Endothelial cell of umbilical vein (primary cell): ENCODE results near the gene CXCL14. TPM values are rescaled to one million over a fixed set of nuclear protein-coding genes. Genes with fewer than 3 reads are reported as not detected.

Experiments
- BruUV-seq: library from RNA; stranded (reverse); fragments of 400-500 nt; replicated peaks from 2 replicates; lab custom pipeline; 2021; lab: Mats Ljungman, UMichigan
- CTCF ChIA-PET: fragments of 300-600, 350-600 bp; sonication (Branson Sonifier 250); formaldehyde crosslinking; loops from one replicate; lab custom pipeline; 2021; ENCODE audit warnings: antibody characterized with exemption, inconsistent platforms; lab: Charles Lee
- POLR2A ChIA-PET: fragments of 300-600, 350-600 bp; sonication (Branson Sonifier 250); formaldehyde crosslinking; loops from one replicate; lab custom pipeline; 2021; ENCODE audit warnings: antibody characterized with exemption, inconsistent platforms; lab: Charles Lee
- DNase-seq: peaks from one replicate; pipeline ENCODE4 v3.0.0-alpha.2; 2011; ENCODE audit warnings: low read depth, low spot score
- FAIRE-seq: peaks from 2 replicates; lab custom pipeline; 2011; peaks lifted over from hg19 to GRCh38; lab: Jason Lieb, UNC
- H2AFZ ChIP-seq: 2 replicates; pipeline ENCODE4 v1.6.0; 2012; ENCODE audit warnings: low read depth, low read length, control low read depth, inconsistent platforms
- H3K27ac ChIP-seq: 2 replicates; pipeline ENCODE4 v1.5.1; 2011; ENCODE audit warnings: low read depth, mild to moderate bottlenecking, control low read depth, low read length, moderate library complexity; ENCODE audit not compliant: insufficient read depth
- H3K27me3 ChIP-seq, 2 experiments: 2 replicates each; pipeline versions ENCODE4 v1.6.0 to v1.6.1; 2011; ENCODE audit warnings: low read length in 2 of 2, mixed read lengths in 1 of 2; ENCODE audit not compliant: control insufficient read depth in 2 of 2, insufficient read depth in 2 of 2
- H3K36me3 ChIP-seq, 2 experiments: 2 replicates in 1 of 2; 3 replicates in 1 of 2; pipeline ENCODE4 v1.5.1; 2011; ENCODE audit warnings: low read length in 2 of 2, mild to moderate bottlenecking in 1 of 2, moderate library complexity in 1 of 2; ENCODE audit not compliant: control insufficient read depth in 2 of 2, insufficient read depth in 2 of 2; ENCODE audit errors: extremely low read depth in 1 of 2
- H3K4me1 ChIP-seq: 3 replicates; pipeline ENCODE4 v1.5.1; 2011; ENCODE audit warnings: mild to moderate bottlenecking, low read length; ENCODE audit not compliant: control insufficient read depth, insufficient read depth; ENCODE audit errors: extremely low read depth
- H3K4me2 ChIP-seq: 2 replicates; pipeline ENCODE4 v1.6.1; 2011; ENCODE audit warnings: low read length, control low read depth, mixed read lengths; ENCODE audit not compliant: insufficient read depth
- H3K4me3 ChIP-seq, 3 experiments: fragments of 200-600 bp in 1 of 3; sonication (generic), shearing (Covaris generic) in 1 of 3; replicated peaks in 1 of 3; 2 replicates each; pipeline ENCODE4 v1.5.1; 2011 to 2016; ENCODE audit warnings: control low read depth in 3 of 3, low read length in 3 of 3, mild to moderate bottlenecking in 2 of 3, inconsistent platforms in 1 of 3, low read depth in 1 of 3, moderate library complexity in 1 of 3; ENCODE audit not compliant: insufficient read depth in 1 of 3
- H3K79me2 ChIP-seq: 2 replicates; pipeline ENCODE4 v1.6.0; 2012; ENCODE audit warnings: low read length, inconsistent platforms; ENCODE audit not compliant: control insufficient read depth, insufficient read depth
- H3K9ac ChIP-seq: replicated peaks from 2 replicates; pipeline ENCODE3; 2011; ENCODE audit warnings: low read length, control low read depth; ENCODE audit not compliant: insufficient read depth; ENCODE audit errors: extremely low read depth
- H3K9me1 ChIP-seq: replicated peaks from 3 replicates; pipeline ENCODE4 v1.6.0; 2011; ENCODE audit warnings: mild to moderate bottlenecking, low read length; ENCODE audit not compliant: control insufficient read depth, insufficient read depth; ENCODE audit errors: extremely low read depth
- H3K9me3 ChIP-seq: replicated peaks from 2 replicates; pipeline ENCODE4 v1.5.1; 2012; ENCODE audit warnings: low read length, inconsistent platforms; ENCODE audit not compliant: control insufficient read depth, insufficient read depth
- H4K20me1 ChIP-seq: replicated peaks from 2 replicates; pipeline ENCODE3; 2011; ENCODE audit warnings: mild to moderate bottlenecking, low read length; ENCODE audit not compliant: control insufficient read depth, insufficient read depth; ENCODE audit errors: extremely low read depth
- EZH2 ChIP-seq: IDR thresholded peaks from 2 replicates; pipeline ENCODE4 v1.6.1; 2012; ENCODE audit warnings: borderline replicate concordance, low read depth, mild to moderate bottlenecking, moderate library complexity, low read length, inconsistent platforms; ENCODE audit not compliant: severe bottlenecking
- FOS ChIP-seq: IDR thresholded peaks from 2 replicates; pipeline ENCODE4 v1.6.1; 2011; ENCODE audit warnings: mild to moderate bottlenecking, low read length, moderate library complexity, borderline replicate concordance; ENCODE audit not compliant: insufficient read depth
- GATA2 ChIP-seq: IDR thresholded peaks from 2 replicates; pipeline ENCODE4 v1.7.0; 2011; ENCODE audit warnings: low read depth, mild to moderate bottlenecking, moderate library complexity, mixed read lengths, low read length; ENCODE audit not compliant: insufficient read length, insufficient read depth
- JUN ChIP-seq: IDR thresholded peaks from 2 replicates; pipeline ENCODE4 v1.6.1; 2011; ENCODE audit warnings: borderline replicate concordance, low read depth; ENCODE audit not compliant: insufficient read length, insufficient read depth
- MYC ChIP-seq: IDR thresholded peaks from one replicate; pipeline ENCODE4 v1.6.1; 2011; ENCODE audit warnings: mild to moderate bottlenecking, low read depth, low read length
- POLR2A ChIP-seq: IDR thresholded peaks from 2 replicates; pipeline ENCODE4 v1.6.1; 2012; ENCODE audit warnings: low read depth, mild to moderate bottlenecking, control low read depth, low read length
- POLR2AphosphoS5 ChIP-seq: IDR thresholded peaks from 2 replicates; pipeline ENCODE4 v1.6.1; 2012; ENCODE audit warnings: low read depth, mild to moderate bottlenecking, control low read depth, low read length, moderate library complexity; ENCODE audit not compliant: insufficient read depth
- dilution Hi-C: fragments of 300-500 bp; cut with MboI; formaldehyde crosslinking; loops from one replicate; pipeline ENCODE4 v1.15.0; 2019; ENCODE audit warnings: low sequenced_read_pairs; ENCODE audit not compliant: extremely low pct_ligation_motif_present
- intact Hi-C: fragments of 100-400 bp; cut with micrococcal nuclease; formaldehyde crosslinking; loops from one replicate; pipeline ENCODE4 v1.10.0; 2022
- polyA plus RNA-seq, 4 experiments: library from polyadenylated mRNA; depleted of rRNA in 3 of 4; stranded (reverse) in 3 of 4; unstranded in 1 of 4; fragments of >200 nt; gene quantifications; 2 replicates each; pipeline versions ENCODE4 v1.2.1 to v1.2.3, GENCODE V29; 2011 to 2012; ENCODE audit warnings: missing spikeins in 1 of 4
- total RNA-seq: library from RNA; stranded (reverse); gene quantifications from 2 replicates; pipeline ENCODE4 v1.2.3, GENCODE V29; 2021
- TF ChIP-seq, protein P1 (sequence below), 2 donors: IDR thresholded peaks; 1 replicate in 1 of 2; 2 replicates in 1 of 2; pipeline ENCODE4 v1.5.1; 2011; ENCODE audit warnings: low read length in 2 of 2, mild to moderate bottlenecking in 2 of 2, moderate library complexity in 2 of 2, control low read depth in 1 of 2, inconsistent platforms in 1 of 2, low read depth in 1 of 2; ENCODE audit not compliant: insufficient read depth in 1 of 2; ENCODE audit errors: extremely low read depth in 1 of 2
- TF ChIP-seq, protein P2 (sequence below): IDR thresholded peaks from 2 replicates; pipeline ENCODE4 v1.6.1; 2011; ENCODE audit not compliant: insufficient read depth, insufficient read length

The CXCL14 gene
- total and polyA plus RNA-seq, 2 donors (not counting 3 experiments of a cell fraction or from before 2014, with no cell fraction given) = not detected

DNA sequence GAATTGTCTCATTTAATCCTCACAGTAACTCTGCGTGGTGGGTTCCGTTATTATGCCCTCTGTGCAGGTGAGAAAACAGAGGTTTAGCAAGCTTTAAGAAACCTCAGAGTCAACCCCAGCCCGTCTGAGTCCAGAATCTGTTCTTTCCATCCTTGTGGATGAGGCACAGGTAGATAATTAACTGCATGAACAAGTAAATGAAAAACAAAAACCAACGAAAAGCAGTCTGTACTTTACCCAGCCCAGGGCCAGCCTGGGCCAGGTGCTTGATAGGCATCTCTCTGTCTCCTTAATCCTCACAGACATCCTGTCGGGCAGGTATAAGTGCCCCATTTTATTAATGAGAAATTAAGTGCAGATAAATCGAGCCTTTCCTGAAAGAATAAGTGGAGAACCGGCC is 25.3 kb upstream of the CXCL14 start:
- BruUV-seq = no TSS peak
- FAIRE-seq (no peak), DNase-seq (no peak)
- POLR2A ChIA-PET = no interaction called here
- no peak overlapping the region for H3K27ac ChIP-seq
- no peaks in the 10 kb centered on the region for H3K9me3 ChIP-seq
- no peaks in the 10 kb centered on the region for H3K79me2 ChIP-seq
- no peaks in the 10 kb centered on the region for H3K36me3 ChIP-seq
- dilution Hi-C loops = no loop called here
- H2AFZ ChIP-seq = no peak overlapping the region
- intact Hi-C loops = no loop called here
- no peak for TF ChIP-seq EZH2
- no peak for TF ChIP-seq MYC
- peaks cover 0 to 3% of the 10 kb centered on the region in 2 experiments for H3K27me3 ChIP-seq
- no peaks in the 10 kb centered on the region for H3K9me1 ChIP-seq
- H3K9ac ChIP-seq = no peak overlapping the region
- no peak overlapping the region for H3K4me2 ChIP-seq
- CTCF ChIA-PET = no interaction called here
- H3K4me3 ChIP-seq = no peak overlapping the region
- no peaks in the 10 kb centered on the region for H3K4me1 ChIP-seq
- no peaks in the 10 kb centered on the region for H4K20me1 ChIP-seq

DNA sequence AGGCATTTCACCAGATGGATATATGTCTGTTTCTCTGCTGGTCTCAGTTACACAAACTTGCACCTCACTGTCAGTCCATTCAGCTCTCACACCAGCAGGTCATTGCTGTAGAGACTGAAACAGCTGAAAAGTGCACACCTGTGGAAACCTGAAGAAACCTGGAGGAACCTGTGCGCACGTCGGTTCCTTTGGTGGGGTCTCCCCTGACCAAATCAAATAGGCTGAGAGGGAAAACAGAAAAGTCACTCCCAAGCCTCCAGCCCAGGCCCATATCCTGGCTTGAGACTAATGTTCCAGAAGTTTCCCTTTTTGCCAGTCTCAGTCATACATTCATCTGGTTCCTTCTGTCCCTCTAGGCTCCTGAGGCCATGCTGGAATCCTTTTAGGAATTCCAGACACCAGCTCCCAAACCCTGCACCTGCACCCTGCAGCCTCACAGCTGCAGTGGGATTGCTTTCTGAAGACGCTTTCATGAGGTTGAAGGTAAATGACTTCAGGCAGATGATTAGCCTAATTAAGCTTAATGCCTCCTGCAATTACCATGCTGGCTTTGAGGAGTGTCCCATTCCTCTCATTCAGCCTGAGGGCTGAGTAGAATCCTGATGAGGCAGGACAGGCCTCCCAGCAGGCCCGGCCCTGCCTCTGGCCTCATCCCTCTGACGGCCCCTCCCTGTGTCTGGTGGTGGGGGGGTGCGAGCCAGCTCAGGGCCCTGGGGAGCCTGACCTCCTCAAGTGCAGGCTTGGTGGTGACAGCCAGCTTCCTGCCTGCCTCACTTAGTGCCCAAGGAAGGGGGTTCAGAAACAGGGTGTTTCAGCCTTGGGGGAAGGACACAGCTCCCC is 24.3 kb upstream of the CXCL14 start:
- intact Hi-C loops = no loop called here
- no peak for TF ChIP-seq EZH2
- no peak for TF ChIP-seq POLR2A
- TF ChIP-seq, protein P1, sequence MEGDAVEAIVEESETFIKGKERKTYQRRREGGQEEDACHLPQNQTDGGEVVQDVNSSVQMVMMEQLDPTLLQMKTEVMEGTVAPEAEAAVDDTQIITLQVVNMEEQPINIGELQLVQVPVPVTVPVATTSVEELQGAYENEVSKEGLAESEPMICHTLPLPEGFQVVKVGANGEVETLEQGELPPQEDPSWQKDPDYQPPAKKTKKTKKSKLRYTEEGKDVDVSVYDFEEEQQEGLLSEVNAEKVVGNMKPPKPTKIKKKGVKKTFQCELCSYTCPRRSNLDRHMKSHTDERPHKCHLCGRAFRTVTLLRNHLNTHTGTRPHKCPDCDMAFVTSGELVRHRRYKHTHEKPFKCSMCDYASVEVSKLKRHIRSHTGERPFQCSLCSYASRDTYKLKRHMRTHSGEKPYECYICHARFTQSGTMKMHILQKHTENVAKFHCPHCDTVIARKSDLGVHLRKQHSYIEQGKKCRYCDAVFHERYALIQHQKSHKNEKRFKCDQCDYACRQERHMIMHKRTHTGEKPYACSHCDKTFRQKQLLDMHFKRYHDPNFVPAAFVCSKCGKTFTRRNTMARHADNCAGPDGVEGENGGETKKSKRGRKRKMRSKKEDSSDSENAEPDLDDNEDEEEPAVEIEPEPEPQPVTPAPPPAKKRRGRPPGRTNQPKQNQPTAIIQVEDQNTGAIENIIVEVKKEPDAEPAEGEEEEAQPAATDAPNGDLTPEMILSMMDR (IDR thresholded peaks at IDR 0.05; ENCODE audit: extremely low read depth in 1 of 2, insufficient read depth in 1 of 2, low read depth in 1 of 2, low read length in 2 of 2) = no peak
- no peak for TF ChIP-seq GATA2
- TF ChIP-seq FOS = no peak
- no peak for TF ChIP-seq POLR2AphosphoS5
- TF ChIP-seq, protein P2, sequence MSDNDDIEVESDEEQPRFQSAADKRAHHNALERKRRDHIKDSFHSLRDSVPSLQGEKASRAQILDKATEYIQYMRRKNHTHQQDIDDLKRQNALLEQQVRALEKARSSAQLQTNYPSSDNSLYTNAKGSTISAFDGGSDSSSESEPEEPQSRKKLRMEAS = no peak
- no peak for TF ChIP-seq MYC
- TF ChIP-seq JUN = no peak
- H3K36me3 ChIP-seq = no peaks in the 10 kb centered on the region
- H3K27ac ChIP-seq = no peak overlapping the region
- no peak for FAIRE-seq
- no peak overlapping the region for H3K9ac ChIP-seq
- dilution Hi-C loops = no loop called here
- DNase-seq = no peak
- H3K9me1 ChIP-seq = no peaks in the 10 kb centered on the region
- no peak overlapping the region for H3K4me3 ChIP-seq
- no peaks in the 10 kb centered on the region for H3K79me2 ChIP-seq
- H3K4me2 ChIP-seq = no peak overlapping the region
- H3K4me1 ChIP-seq = no peaks in the 10 kb centered on the region
- peaks cover 0 to 3% of the 10 kb centered on the region in 2 experiments for H3K27me3 ChIP-seq
- no peaks in the 10 kb centered on the region for H3K9me3 ChIP-seq
- BruUV-seq = no TSS peak
- CTCF ChIA-PET = interaction anchor here (0.9 kb wide), 1 partner anchor 37 kb away, joined by 3 read pairs; no protein-coding TSS in a partner anchor
- H2AFZ ChIP-seq = no peak overlapping the region
- H4K20me1 ChIP-seq = no peaks in the 10 kb centered on the region
- POLR2A ChIA-PET = no interaction called here
